Measurements from ENCODE around the gene PPP6R2.

PPP6R2 gene

DNA sequence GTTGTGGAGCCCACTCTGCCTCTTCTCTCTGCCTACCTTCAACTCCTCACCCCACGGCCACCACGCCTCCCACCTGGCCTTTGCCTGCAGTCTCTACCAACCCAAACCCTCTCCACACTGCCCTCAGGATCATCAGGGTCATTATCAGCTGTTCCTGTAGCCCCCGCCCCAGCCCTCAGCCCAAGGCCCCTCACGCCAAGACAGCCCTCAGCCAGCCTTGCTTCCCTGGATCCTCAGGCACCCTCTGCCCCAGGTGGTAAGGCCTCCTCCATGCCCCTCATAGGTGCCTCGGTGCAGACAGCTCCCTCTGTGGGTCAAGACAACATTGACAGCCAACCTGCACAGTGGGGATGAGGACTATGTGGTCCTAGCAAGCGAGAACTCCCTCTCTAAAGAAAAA, 130.0 kb downstream of the PPP6R2 start:
- no peak for DNase-seq

DNA sequence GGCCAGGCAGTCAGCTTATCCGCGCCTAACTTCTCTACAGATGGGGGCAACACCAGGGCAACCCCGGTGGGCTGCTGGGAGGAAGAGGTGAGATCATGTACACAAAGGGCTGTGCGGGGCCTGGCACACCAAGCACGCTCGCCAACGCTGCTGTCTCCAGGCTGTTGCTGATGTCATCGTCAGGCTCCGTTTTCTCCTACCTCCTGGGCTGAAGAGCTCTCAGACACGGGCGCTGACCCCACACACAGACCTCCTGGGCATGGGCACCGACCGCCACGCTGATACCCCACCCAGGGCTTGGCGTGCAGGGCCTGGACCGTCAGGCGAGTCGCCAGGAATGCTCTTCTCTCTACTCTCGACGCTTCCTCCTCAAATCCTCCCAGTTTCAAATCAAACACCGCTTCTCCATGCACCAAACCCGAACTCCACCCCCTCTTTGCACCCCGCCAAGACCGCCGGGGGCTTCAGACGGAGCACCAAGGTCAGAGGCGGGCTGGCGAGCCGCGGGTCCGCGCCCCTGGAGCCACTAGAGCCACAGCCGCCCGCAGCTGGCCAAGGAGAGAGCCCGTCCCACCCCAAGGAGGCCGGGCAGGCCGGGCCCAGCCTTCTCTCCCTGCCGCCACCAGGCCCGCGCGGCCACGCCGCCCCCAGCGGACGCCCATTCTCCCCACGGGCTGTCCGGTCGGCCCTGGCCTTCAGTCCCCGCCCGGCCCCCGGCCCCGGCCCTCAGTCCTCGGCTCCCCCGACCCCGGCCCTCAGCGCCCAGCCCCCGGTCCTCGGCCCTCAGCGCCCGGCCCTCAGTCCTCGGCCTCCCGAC, 130.9 kb downstream of the PPP6R2 start:
- DNase-seq, result peak; percentile 57

DNA sequence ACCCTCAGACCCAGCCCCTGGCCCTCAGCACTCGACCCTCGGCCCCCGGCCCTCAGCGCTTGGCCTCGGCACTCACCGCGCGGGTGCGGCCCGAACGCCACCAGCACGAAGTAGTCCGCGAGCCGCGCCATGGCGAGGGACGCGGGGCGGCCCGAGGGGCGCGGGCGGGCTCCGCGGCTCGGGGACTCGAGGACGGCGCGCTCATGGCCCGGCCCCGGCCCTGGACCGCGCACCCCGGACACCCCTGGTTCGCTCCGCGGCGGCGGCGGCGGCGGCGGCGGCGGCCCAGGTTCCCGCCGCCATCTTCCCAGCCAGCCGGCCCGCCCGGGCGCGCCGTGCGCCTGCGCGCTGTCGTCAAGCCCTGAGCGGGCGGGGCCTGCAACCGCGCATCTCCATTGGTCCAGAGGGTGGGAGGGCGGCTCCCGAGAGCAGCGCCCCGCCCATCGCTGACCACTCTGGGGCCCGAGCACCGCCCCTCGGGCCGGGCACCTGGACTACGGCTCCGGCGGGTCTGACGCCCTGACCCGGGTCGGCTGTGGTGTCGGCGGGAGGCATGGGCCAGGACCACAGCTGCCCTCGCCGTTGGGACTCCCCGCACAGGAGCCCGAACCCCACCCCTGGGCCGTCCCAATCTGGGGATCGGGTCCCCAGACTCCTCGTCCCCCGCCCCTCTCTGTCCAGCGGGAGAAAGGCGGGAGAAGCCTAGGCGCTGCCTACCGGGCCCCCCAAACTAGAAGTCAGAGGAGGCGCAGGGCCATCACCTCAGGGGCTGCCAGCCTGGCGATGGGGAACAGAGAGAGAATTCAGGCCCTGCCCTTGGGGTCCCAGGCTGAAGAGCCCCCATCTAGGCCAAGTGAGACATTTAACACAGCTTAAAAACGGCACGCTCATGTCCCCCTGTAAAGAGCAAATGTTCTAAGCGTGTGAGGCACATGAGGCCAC, 131.9 kb downstream of the PPP6R2 start, which contains the start of gene SBF1:
Gene SBF1 (minus strand): TSS at position 326 of the 942 bp plus-strand sequence. CDS start 195 bp downstream, at position 131.
- DNase-seq, result peak; percentile 94

DNA sequence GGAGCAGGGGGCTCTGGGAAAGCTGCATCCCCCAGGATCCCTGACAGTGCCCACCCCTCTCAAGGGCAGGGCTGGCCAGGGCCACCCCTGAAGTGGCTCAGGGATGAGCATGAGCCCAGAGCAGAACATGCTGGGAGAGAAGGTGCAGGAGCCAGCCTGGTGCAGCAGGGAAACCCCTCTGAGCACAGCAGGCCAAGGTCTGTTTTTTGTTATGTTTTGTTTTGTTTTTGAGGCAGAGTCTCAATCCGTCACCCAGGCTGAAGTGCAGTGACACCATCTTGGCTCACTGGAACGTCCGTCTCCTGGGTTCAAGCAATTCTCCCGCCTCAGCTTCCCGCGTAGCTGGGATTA, 132.5 kb downstream of the PPP6R2 start:
- DNase-seq, result no peak

DNA sequence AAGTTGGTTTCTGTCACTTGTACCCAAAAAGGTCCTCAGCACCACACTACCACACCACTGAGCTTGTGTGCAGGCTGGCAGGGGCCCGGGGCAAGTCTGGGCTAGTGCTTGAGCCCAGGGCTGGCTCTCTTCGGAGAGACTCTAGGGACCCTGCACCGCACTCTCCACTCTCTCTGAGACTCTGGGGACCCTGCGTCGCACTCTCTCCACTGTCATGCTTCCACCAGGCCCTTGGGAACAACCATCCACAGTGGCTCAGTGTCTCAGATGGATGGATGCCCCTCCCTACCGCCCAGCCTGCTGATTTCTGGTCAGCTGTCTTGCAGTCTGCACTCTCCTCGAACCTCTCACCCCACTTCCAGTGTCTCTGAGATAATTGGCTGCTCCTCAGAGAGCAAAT, 133.7 kb downstream of the PPP6R2 start:
- DNase-seq, result no peak

DNA sequence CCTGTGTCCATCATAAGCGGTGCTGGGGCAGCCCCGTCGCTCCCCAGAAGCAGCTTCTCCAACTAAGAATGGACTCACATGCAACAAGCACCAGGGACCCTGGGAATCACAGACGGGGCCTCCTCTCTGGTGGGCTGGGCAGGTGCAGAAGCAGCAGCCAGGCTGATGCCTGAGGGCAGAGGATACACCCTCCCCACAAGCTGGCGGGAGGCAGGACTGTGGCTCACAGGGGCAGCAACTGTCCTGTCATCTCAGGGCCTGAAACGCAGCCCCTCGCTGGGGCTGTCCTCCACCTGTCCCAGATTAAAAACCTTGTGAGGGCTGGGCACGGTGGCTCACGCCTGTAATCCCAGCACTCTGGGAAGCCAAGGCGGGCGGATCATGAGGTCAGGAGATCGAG, 134.8 kb downstream of the PPP6R2 start:
- DNase-seq, result no peak

- DNase-seq, result no peak
Observed at GRCh38 chr22:50479721-50480120, 136.6 kb downstream of the PPP6R2 start.

- DNase-seq, result no peak
Observed at GRCh38 chr22:50481045-50481439, 137.9 kb downstream of the PPP6R2 start.

- no peak for DNase-seq
Observed at GRCh38 chr22:50481440-50482106, 138.4 kb downstream of the PPP6R2 start, which contains the start of gene ADM2. Gene ADM2, plus strand, starts transcription at chr22:50481543. Its CDS starts 305 bp downstream, at chr22:50481848.

DNA sequence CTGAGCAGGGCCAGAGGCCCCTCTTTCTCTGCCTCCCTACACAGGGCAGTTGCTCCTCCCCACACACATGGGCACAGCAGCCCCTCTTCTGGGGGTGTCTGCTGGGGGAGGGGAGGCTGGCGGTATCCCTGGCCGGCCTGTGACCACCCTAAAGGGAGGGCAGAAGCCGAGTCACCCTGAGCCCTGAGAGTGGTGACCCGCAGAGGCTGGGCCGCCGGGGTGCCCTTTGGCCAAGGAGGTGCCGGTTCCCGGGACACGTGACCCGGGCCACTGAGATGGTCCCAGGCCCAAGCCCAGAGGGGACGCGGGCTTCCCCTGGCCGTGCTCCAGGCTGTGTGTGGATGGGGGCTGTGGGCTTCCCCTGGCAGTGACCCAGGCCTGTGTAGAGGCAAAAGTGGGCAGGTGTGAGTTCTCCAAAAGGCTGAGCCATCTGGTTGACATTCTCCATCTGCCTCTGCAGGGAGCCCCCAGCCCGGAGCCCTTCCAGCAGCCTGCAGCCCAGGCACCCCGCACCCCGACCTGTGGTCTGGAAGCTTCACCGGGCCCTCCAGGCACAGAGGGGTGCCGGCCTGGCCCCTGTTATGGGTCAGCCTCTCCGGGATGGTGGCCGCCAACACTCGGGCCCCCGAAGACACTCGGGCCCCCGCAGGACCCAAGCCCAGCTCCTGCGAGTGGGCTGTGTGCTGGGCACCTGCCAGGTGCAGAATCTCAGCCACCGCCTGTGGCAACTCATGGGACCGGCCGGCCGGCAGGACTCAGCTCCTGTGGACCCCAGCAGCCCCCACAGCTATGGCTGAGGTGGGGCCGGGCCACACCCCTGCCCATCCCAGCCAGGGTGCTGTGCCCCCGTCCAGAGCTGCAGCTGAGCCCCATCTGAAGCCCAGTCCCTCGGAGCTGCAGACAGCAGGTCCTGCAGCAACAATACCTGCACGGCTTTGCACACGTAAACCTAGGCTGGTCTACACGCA, 139.3 kb downstream of the PPP6R2 start:
- no peak for DNase-seq

DNA sequence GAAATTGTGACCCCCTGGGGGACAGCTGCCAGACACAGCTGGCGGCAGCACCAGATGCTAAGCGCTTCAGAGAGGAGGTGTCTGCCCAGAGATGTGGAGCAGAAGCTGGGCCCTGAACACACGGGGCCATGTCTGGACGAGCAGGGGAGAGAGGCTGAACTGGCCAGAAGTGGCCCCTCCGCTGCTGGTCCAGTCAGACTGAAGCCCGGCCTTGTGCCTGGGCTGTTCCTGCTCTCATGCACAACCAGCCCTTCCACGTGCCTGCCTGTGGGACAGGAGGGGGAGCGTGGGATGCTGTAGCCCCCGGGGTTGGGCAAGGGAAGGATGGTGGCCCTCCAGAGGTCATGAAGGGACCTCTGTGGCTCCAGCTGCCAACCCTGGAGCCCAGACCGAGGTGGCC, 140.0 kb downstream of the PPP6R2 start:
- DNase-seq, result no peak

GRCh38 chr22:50483556-50483955, 140.4 kb downstream of the PPP6R2 start:
- DNase-seq, result no peak

DNA sequence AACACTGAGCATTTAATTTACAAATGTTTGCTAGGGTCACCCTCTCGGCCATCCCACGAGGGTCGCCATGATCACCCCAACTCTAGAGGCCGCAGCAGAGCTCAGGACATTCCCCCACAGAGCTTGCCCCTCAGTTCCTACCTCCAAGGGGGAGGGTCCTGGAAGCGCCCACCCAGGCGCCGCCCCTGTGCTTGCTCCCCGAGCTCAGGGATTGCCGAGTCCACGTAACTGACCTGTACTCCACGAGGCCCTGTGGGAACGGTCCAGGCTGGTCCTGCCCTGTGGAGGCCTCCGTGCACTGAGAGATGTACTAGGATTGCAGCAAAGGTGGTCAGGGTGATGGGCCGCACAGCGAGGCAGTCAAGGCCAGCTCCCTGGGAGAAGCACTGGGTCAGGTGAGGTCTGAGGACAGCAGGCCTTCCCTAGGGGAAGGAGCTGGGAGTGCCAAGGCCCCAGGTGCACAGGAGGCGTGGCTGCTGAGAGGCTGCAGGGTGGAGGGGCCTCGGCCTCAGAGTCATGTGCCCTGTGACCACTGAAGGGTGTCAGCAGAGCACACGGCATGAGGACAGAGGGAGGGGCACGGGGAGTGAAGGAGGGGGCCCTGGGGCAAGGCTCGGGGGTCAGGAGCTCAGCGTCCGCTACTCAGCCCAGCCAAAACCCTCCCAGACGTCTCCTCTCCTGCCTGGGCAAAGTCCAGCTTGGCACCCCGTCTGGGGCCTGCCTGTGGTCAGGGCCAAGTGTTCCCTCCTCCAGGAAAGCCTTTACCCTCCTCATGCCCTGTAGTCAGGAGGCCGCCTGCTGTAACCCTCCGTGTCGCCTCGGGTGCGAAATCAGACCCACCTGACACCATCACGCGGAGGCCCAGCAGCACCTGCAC, 141.1 kb downstream of the PPP6R2 start:
- DNase-seq, result no peak

GRCh38 chr22:50485221-50486131, 142.3 kb downstream of the PPP6R2 start:
- DNase-seq, result no peak

GRCh38 chr22:50486561-50487289, 143.6 kb downstream of the PPP6R2 start, which contains the start of gene MIOX:
Gene MIOX, plus strand, starts transcription at chr22:50486859. Its CDS starts 39 bp downstream, at chr22:50486898.
- no peak for DNase-seq

DNA sequence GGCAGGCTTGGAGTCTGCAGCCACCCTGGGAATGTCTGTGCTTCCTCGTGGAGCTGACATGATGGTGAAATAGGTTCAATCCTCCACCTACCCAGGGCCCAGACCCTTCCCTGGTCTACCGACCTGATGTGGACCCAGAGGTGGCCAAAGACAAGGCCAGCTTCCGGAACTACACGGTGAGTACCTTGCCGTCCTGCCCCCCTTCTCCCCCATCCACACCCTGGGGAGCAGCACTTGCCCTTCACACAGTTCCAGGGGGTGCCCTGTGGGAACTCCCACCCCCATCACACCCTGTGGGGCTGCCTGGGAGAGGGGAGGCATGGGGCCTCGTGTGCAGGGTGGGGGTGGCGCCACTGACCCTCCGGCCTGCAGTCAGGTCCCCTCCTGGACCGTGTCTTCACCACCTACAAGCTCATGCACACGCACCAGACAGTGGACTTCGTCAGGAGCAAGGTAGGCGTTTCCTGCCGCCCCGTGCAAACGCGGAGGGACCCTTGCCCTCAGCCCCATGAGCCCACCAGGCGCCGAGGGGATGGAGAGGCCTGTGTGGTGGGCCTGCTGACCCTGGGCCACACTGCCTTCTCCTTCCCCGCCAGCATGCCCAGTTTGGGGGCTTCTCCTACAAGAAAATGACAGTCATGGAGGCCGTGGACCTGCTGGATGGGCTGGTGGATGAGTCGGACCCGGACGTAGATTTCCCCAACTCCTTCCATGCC, 144.3 kb downstream of the PPP6R2 start:
- DNase-seq, result no peak

DNA sequence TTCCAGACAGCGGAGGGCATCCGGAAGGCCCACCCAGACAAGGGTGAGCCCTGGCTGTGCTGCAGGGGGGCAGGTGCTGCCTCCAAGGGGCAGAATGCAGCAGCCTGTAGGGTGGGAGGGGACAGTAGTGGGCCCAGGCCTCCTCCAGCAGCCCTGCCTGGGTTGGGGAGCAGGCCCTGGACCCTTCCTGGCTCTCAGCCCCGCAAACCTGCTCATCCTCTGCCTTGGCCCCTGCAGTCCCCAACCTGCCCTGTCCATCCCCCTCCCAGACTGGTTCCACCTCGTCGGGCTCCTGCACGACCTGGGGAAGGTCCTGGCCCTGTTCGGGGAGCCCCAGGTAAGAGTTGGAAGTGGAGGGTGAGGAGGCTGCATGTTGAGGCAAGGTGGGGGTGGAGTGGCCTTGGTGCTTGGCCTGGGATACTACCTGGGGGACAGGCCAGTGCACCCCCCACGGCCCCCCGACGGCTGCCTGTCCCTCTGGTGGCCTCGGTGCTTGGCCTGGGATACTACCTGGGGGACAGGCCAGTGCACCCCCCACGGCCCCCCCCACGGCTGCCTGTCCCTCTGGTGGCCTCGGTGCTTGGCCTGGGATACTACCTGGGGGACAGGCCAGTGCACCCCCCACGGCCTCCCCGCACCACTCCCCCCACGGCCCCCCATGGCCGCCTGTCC, 145.0 kb downstream of the PPP6R2 start:
- no peak for DNase-seq

DNA sequence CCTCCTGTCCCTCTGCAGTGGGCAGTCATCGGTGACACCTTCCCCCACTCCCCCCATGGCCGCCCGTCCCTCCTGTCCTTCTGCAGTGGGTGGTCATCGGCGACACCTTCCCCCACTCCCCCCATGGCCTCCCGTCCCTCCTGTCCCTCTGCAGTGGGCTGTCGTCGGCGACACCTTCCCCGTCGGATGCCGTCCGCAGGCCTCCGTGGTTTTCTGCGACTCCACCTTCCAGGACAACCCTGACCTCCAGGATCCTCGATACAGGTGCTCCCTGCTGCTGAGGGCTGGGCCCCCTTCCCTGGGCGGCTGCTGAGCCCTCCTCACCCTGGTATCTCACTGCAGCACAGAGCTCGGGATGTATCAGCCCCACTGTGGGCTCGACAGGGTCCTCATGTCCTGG, 145.8 kb downstream of the PPP6R2 start:
- no peak for DNase-seq
